GM18951 (cell line): ENCODE data around the gene ID2.

Experiments used
- POLR2A ChIP-seq: IDR thresholded peaks from 4 replicates; pipeline ENCODE4 v1.6.1; 2011; ENCODE audit warnings: mild to moderate bottlenecking; ENCODE audit not compliant: insufficient read length, insufficient read depth; ENCODE audit errors: extremely low read depth
- in situ Hi-C: fragments of 300-500 bp; cut with MboI; formaldehyde crosslinking; loops from one replicate; pipeline ENCODE4 v1.12.0; 2022; ENCODE audit warnings: low sequenced_read_pairs, mixed read lengths, inconsistent platforms; ENCODE audit not compliant: unreplicated experiment

Gene ID2

DNA sequence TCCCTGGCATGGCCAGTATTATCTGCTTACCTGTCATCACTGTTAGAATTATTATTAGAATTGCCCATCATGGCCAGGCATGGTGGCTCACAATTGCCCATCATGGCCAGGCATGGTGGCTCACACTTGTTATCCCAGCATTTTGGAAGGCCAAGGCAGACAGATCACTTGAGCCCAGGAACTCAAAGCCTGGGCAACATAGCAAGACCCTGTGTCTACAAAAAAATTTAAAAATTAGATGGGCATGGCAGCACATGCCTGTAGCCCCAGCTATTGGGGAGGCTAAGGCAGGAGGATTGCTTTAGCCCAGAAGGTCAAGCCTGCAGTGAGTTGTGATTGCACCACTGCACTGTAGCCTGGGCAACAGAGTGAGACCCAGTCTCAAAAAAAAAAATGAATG, 27.4 kb upstream of the ID2 start:
- in situ Hi-C loops: no loop called here
- TF ChIP-seq POLR2A: no peak

GRCh38 chr2:8656160-8656641, 25.7 kb upstream of the ID2 start:
- TF ChIP-seq POLR2A: no peak
- in situ Hi-C loops: no loop called here

DNA sequence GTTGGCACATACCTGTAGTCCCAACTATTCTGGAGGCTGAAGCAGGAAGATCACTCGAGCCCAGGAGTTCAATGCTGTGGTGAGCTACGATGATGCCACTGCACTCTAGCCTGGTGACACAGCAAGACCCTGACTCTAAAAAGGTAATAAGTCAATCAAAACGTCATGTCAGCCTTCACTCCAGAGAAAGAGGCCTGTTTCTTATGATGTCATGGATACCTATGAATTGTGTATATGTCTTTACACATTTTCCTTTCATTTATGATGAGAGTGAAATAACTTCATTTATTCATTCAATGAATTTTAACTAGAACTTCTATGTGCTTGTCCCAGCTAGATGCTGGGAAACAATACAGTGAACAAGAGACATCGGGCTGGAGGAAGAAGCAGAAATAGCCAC, 25.0 kb upstream of the ID2 start:
- no peak for TF ChIP-seq POLR2A
- in situ Hi-C loops: no loop called here

- TF ChIP-seq POLR2A: no peak
- in situ Hi-C loops: no loop called here
These were observed 24.3 kb upstream of the ID2 start for GRCh38 chr2:8657423-8658062.

- in situ Hi-C loops: no loop called here
- no peak for TF ChIP-seq POLR2A
These were observed 23.6 kb upstream of the ID2 start for GRCh38 chr2:8658064-8658862.

DNA sequence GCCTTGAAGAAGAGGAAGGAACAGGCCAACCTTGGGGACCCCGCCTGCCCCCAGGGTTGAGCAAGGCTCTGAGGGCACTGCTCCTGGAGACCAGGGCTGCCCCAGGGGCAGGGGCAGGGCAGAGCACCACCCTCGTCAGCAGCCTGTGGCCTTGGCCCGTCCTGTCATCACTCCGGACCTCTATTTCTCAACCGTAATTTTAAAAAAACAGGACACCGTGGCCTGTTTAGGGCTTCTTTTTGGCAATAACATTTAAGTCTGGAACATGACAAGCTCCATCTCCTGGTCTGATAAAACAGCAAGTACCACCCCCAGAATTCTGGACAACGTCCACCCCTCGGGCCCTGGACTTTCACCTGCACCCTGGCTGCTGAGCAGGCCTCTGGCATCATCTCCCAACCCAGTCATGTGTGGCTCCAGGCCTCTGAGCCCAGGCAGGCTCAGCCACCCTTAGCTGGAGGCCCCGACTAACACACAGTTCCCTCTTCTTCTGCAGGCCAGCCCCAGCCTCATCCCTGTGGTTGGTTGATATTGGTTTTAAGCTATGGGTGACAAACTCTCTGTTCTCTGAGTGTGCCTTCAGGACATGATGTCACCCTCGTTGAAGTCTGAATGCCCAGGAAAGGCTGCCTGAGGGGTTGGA, 22.6 kb upstream of the ID2 start:
- TF ChIP-seq POLR2A: no peak
- in situ Hi-C loops: no loop called here

DNA sequence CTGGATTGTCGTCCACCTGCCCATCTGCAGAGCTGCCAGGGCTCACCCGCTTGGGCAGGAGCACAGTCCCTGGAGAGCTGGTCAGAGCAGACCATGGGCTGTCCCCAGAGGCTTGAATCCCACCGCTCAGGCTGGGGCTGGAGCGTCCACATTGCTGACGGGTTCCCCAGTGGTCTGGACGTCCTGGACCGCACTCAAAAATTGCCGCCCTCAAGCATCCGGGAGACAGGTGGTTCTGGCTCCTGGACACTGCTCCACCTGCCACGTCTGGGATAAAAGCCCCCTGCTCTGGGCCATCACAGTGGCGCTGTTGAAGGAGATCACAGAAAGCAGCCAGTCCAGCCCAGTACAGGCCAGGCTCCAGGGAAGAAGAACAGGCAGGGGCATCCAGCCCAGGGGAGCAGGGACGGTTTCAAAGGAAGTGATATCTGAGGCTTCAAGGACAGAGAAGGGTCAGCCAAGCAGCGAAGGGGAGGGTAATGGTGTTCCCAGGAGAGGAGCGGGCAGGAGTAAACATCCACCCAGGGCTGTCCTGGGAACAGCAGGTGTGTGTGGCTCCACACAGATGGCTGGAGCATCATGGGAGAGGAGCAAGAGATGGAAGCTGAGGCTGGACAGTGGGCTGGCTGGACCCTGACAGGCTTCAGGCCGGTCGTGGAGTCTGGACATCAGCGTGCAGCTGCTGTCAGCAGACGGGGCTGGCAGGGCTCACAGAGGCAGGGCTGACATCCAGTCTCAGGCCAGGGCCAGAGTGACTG, 21.9 kb upstream of the ID2 start:
- in situ Hi-C loops: no loop called here

DNA sequence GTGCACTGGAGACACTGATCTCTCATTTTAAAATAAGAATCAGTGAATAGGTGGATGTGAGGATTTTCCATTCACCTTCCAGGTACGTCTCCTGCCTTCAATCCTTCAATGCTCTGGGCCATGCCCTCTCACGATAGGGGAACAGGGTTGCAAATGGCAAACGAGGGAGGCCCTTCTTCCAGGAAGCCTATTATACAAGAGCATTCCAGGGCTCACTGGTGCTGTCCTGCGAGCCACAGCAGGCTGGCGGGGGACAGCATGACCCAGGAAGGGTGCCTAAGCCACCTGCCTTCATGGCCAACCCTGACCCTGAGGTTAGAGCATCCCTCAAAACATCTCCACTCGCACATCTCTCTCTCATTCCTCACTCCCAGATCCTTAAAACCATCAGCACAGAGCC, 20.6 kb upstream of the ID2 start:
- in situ Hi-C loops: no loop called here
- TF ChIP-seq POLR2A: no peak

More for the DNA sequence above, 21.9 kb upstream of the ID2 start:
- TF ChIP-seq POLR2A: no peak

DNA sequence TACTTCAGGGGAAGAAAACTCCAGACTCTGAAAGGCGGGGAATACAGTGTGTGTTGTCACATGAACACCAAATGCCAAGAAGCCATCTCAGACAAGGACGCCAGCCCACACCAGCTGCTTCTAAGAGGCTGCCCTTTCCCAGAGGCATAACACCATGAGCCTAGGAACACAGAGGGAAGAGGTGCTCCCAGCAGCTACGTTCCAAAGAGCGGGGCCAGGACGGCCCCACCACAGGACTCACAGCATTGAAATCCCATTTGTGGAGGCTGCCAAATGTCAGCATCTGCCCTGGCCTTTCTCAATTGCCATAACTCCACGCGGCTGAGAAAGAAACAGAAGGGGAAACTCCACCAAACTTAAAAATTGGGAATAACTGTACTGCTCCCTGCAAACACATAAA, 20.1 kb upstream of the ID2 start:
- no peak for TF ChIP-seq POLR2A
- in situ Hi-C loops: no loop called here

DNA sequence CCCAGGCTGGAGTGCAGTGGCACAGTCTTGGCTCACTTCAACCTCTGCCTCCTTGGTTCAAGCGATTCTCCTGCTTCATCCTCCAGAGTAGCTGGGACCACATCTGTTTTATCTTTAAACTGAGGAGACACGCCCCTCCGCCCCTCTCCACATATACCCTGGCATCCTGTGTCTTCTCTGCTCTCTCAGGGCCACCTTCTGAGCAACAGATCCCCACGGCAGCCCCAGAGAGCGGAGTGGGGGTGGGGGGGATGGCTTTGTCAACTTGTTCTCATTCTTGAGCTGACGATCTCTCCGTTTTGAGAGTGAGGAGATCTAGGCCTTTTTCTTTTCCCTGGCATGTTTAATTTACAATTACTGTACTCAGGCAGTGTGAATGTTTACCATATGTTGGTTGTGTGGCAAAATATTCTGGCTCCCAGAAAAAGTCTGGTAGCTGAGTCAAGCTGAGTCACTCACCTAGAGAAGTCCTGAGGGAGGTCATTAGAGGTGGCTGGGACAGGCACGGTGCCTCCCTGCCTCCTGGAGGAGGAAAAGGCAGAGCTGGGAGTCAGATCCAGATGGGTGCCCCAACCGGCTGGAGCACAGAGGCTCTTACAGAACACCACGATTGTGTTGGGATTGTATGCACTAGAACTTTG, 19.5 kb upstream of the ID2 start:
- no peak for TF ChIP-seq POLR2A
- in situ Hi-C loops: no loop called here

GRCh38 chr2:8663997-8664396, 17.9 kb upstream of the ID2 start:
- TF ChIP-seq POLR2A: no peak
- in situ Hi-C loops: no loop called here

GRCh38 chr2:8666581-8666980, 15.3 kb upstream of the ID2 start:
- in situ Hi-C loops: no loop called here

More at GRCh38 chr2:8666581-8666980, 15.3 kb upstream of the ID2 start:
- TF ChIP-seq POLR2A: no peak
